GM18858 (cell line): Measurements from ENCODE around the gene QPCTL.
A peak's percentile ranks its signal among the peaks of the same experiment; 100 is the strongest.
"Not testable (repeated sequence)": the region's sequence is repeated elsewhere in the genome, so short reads cannot be mapped to it uniquely, and the experiment has no call there.

ENCODE experiments used
- ATAC-seq: cut with Tn5 transposase; IDR thresholded peaks from one replicate; pipeline ENCODE4 v1.9.1; 2021; ENCODE audit not compliant: unreplicated experiment

QPCTL gene

DNA sequence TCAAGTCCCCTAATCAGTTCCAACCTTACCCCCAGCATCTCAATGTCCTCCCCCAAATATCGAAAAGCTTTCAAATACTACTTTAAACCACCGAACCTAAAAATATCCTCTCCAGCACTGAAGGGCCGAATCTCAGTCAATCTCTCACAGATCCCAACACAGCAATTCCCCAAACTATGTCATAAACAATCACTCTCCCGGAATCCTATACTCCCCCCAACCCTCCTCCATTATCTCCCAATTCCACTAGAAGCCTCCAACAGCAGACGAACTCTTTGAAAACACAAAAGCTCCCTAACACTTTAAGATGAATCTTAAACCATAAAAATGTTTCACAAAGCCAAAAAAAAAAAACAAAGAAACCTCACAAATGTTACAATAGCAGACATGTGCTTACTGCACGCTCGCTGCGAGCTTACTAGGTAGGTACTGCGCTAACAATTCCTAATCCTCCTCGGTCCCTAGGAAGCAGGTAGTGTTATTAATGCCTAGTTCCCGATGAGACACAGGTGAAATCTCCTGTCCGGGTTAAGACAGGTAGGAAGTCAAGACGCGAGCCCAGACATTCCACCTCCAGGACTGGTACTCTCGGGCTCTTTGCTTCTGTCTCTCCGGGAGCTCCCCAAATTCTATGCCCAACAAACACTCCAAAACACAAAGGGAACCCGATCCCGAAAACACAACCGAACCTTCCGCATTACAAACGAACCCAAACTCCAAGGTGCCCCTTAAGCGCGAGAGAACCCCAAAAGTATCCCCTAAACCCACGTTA is 24.1 kb downstream of the QPCTL start:
- ATAC-seq = no peak

DNA sequence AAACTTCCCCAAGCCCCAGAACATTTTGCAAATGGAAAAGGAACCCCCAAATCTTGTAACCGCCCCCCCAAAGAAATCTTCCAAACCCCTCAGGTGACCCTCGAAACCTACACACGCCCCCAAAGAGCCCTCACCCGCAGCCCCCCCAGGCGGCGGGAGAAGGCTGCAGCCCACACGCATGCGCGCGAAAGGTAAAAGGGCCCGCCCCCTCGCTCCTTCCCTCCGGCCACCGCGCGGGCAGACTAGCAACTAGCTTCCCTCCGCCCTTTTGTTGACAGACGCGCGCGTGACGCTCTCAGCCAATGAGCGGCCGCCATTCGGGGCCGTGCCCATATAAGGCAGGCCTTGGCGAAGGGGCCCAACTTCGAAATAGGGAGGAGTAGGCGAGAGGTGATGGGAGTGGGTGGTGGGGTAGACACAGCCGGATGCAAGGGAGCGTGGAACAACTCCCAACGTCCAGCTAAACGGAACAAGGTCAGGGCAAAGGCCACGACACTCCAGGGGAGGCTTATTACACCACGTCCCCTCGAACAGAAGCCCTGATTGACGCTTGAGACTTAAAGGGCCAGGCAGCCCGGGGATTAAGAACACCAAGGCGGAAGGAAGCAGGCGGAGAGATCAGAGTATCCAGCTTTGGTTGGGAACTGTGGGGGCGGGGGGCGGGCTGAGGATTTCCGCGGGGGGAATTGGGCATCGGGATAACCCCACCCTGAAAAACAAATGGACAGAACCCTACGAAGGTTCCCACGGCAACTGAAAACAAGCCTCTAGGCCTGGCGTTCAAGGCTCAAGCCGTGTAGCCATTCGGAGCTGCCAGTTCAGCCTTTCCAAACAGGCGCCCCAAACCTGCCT is 24.9 kb downstream of the QPCTL start:
- ATAC-seq = peak; percentile 79

DNA sequence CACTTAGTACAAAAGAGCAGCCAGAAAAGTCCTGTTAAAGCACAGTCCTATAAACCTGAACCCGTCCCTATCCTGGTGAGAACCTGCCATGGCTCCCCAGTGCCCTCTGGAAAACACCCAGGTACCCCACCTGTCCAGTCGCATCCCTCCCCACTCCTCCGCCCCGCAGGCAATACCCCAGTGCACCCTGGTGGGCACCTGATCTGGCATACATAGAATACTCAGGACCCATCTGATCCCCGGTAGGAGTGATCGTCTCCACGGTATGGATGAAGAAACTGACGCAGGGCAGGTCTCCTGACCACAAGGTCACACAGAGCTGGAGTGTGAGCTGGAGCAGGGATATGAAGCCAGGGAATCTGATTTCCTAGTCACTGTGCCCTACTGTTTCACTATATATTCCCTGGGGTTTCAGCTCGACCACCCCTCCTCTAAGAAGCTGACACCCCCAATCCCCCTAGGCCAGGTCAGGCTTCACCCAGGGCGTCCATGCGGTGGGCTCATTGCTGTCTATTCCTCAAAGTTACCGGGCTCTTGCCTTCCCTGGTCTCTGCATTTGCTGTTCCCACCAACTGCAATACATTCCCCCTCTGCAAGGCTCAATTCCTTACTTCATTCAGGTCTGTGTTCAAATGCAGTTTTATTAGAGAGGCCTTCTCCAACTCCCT is 25.7 kb downstream of the QPCTL start:
- ATAC-seq = no peak

DNA sequence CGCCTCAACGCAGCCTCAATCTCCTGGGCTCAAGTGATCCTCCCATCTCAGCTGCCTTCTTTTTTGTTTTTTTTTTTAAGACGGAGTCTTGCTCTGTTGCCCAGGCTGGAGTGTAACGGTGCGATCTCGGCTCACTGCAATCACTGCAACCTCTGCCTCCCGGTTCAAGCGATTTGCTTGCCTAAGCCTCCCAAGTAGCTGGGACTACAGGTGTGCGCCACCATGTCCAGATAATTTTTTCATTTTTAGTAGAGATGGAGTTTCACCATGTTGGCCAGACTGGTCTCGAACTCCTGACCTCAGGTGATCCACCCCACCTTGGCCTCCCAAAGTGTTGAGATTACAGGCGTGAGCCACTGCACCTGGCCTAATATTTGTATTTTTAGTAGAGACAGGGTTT is 27.6 kb downstream of the QPCTL start:
- ATAC-seq = not testable (repeated sequence)

DNA sequence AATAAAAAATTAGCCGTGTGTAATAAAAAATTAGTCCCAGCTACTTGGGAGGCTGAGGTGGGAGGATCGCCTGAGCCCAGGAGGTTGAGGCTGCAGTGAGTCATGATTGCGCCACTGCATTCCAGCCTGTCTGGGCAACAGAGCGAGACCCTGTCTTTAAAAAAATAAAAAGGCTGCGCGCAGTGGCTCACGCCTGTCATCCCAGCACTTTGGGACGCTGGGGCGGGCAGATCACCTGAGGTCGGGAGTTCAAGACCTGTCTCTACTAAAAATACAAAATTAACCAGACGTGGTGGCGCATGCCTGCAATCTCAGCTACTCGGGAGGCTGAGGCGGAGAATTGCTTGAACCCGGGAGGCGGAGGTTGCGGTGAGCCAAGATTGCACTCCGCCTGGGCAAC is 36.2 kb downstream of the QPCTL start:
- ATAC-seq = not testable (repeated sequence)

DNA sequence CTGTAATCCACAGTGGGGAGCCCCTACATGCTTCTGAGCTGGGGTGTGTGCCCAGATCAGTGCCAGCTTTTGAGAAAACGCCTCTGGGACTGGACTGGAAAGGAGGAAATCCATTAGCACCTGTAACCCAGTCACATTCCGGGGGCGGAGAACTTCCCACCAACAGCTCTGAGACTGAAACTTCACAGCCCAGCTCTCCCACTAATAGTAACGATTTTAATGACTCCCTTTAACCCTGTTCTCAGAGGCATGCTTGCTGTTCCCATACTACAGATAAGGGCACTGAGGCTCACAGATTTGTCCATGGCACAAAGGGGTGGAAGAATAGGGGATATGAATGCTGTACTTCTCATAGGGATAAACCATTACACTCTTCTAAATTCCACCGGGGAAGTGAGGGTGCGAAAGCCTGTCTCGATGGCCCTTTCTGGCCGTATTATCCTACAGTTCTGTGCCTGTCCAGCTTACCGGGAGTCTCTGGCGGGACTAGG is 37.4 kb downstream of the QPCTL start:
- ATAC-seq = no peak

DNA sequence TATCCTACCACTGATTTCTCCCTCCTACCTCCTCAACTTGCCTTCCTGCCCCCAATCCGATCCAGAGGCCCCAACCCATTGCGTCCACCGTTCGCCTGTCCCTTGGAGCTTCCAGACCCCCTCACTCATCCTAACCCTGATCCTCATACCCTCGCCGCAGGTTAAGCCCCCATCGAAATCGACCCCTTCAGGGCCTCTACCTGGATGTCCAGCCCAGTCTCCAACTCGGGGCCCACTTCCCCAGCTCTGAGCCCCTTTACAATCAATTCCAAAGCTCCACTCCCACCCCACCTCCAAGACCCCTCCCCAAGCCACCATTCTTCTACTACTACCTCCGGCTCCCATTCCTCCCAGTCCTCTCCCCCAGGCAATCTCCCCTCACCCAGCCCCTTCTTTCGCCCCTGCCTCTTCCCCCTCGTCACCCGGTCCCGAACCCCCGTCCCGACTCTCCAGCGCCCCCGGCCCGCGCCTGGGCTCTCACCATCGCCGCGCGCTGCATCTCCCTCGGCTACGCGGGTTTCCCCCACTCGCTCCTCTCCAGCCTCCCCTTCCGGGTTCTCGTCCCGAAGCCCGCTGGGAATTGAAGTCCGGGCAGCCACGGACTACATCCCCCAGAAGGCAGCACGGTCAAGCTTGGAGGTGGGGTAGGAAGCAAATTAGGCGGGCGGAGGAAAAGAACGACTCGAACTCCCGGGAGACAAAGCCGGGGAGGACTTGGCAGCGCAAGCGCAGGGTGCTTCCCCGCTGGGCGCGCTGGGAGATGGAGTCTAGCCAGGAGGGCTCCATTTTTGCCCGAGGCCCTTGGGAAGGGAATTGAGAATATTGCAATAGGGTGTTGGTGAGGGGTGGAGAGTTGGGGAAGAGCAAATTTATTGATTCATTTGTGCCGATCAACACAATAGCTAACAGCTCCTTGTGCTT is 38.2 kb downstream of the QPCTL start, which contains the start of gene FBXO46:
FBXO46 (minus strand) TSS at position 529 of the 921 bp plus-strand sequence. CDS start 17,401 bp downstream, outside the sequence.
- peak; percentile 87 for ATAC-seq

DNA sequence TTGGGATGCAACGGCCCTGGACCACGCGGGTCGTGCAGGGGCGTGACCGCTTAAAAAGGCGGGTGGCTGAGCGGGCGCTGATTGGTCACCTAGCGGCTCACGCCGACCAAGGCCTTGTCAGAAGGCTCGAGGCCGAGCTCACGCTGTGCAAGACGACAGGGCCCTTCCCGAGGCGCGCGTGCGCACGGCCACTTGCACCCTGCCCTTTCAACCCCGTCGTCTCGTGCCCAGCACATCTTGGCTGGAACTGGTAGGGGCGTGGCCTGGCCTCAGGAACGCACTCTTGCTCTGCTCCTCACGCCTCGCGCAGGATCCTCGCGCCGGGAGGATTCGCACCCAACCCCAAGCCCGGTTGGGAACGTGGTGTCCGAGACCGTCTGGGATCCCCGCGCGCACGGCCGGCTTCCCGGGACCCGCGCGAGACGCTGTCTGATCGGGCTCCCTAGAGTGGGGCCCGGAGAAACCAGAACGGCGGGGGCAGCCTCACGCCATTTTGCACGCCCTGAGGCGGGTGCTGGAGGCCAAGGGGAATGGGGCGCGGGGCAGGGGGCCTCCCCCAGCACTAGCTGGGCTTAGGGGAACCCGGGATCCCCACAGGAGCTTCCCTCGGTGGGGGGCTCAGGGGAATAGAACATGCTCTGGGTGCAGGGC is 40.8 kb downstream of the QPCTL start, which contains the start of gene MEIOSIN:
MEIOSIN (plus strand) TSS at position 280 of the 651 bp plus-strand sequence. CDS start 1,938 bp downstream, outside the sequence.
- ATAC-seq = no peak

DNA sequence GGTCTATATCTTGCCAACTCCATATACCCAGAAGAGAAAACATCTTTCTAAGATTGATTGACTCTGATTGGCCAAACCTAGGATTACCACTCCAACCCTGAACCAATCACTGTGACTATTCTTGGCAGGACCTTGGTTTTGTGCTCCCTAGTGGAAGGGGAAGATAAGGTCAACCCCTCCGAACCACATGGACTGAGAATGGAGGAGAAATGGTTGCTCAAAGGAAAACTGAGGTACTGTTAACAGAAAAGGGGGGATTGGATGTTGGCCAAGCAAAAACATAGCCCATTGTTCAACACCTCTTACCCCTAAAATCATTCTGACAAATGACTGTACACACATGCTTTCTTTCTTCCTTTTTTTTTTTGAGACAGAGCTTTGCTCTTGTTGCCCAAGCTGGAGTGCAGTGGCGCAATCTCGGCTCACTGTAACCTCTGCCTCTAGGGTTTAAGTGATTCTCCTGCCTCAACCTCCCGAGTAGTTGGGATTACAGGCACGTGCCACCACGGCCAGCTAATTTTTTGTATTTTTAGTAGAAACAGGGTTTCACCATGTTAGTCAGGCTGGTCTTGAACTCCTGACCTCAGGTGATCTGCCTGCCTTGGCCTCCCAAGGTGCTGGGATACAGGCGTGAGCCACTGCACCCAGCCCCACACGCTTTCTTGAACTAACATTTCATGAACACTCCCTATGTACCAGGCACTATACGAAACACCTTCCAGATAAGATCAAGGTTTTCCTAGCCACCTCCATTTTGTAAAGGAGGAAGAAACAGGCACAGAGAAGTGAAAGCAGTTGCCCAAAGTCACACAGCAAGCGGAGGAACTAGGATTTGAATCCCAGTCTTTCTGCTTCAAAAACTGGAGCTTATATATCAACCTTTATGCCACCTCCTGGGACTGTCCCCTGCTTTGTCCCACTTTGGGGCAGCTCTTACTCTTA is 47.3 kb downstream of the QPCTL start:
- no peak for ATAC-seq

DNA sequence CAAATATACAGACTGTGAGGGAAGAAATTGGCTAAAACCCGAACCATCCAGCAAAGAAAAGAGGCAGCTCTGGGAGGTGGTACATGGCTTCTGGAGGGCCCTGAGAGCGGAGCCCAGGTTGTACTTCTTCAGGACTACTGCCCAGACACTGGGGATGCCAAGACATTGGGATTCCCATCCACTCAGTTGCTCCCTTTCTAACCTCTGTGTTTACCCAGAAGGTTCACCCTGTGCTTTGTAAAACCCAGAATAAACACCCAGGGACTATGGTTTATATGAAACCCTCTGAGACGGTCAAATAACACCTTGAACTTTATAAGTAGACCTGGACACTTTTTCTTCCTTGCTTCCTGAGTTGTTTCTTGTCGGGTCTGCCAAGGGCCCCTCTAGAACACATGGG is 50.5 kb downstream of the QPCTL start:
- no peak for ATAC-seq

DNA sequence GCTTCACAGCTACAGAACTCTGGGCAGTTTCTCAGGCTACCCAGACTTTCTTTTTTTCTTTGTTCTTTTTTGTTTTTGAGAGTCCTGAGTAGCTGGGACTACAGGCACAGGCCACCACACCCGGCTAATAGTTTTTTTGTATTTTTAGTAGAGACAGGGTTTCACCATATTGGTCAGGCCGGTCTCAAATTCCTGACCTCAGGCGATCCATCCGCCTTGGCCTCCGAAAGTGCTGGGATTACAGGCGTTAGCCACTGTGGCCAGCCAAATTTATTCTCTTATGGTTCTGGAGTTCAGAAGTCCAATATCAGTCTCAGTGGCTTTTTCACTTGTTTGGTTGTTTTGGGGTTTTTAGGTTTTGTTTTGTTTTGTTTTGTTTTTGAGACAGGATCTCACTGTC is 53.1 kb downstream of the QPCTL start:
- ATAC-seq = no peak

DNA sequence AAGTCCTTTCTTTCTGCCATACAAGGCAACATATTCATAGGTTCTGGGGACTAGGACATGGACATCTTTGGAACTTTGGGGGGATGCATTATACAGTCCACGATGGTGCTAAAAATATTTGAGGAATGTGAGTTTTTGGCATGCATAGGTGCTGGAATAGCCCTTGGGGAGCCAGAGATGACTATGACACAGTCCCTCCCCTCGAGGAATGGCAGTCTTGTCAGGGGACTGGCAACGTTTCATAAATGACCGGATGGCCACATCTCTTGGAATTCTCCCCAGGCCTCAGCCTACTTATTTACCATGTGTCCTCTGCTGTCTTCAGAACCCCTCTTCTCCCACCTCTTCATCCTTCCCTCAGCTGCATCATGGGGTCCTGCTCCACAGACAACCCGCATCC is 54.4 kb downstream of the QPCTL start:
- ATAC-seq = no peak

DNA sequence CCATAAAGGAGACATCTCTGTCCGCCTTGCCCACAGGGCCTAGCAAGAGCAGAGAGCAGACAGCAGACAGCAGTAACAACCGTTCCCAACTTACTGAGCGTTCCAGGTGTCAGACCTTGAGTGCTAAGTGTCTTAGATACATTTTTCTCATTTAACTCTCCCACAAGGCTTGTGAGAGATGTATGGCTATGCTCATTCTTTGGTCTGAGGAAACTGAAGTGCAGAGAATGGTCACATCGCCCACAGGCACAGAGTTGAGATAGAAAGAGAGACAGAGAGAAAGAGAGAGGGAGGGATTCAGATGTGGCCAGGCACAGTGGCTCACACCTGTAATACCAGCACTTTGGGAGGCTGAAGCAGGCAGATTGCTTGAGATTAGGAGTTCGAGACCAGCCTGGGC is 55.0 kb downstream of the QPCTL start:
- ATAC-seq = no peak

DNA sequence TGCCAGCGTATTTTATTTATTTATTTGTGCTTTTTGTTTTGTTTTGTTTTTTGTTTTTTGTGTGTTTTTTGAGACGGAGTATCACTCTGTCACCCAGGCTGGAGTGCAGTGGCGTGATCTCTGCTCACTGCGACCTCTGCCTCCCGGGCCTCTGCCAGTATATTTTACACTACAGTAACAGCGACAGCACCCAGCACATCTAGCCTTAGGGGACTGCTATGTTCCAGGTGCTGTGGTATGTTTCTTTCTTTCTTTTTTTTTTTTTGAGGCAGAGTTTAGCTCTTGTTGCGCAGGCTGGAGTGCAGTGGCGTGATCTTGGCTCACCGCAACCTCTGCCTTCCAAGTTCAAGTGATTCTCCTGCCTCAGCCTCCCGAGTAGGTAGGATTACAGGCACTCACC is 59.0 kb downstream of the QPCTL start:
- not testable (repeated sequence) for ATAC-seq

DNA sequence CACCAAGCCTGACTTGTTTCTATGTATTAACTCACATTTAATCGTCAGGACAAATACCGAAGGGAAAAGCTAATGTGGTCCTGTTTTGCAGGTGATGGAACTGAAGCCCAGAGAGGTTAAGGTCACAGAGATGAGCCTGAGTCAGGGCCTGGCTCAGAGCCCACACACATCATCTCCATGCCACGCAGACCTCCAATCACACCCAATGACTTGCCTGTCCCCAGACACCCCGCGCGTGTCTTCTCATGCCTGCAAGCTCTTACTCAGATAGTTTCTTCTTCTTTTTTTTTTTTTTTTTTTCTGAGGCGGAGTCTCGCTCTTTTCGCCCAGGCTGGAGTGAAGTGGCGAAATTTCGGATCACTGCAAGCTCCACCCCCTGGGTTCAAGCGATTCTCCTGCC is 60.2 kb downstream of the QPCTL start:
- no peak for ATAC-seq

DNA sequence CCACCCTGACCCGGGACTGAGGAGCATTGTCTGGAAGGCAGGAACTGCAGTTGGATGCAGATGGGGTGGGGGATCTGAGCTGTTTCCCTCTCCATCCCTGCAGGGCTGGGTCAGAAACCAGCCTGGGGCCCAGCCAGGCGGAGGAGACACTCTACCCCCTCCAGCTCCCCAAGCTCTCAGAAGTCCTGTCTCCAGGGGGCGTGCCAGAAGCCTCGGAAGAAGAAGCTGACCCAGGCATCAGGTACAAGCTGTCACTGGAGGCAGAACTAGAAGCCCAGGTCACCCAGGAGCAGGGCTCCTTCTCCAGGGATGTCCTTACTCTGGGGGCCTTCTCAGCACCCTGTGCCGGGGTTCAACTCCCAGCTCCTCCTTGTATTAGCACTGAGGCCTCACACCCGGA is 61.1 kb downstream of the QPCTL start:
- no peak for ATAC-seq
